PC-9 (cell line): ENCODE measurements around the gene PEMT.

ENCODE experiments used
- CTCF ChIP-seq: fragments of 200-600 bp; sonication (generic); conservative IDR thresholded peaks from 2 replicates; pipeline ENCODE4 v1.6.1; 2017; ENCODE audit warnings: mixed run types, antibody characterized with exemption, mild to moderate bottlenecking, moderate library complexity
- EZH2 ChIP-seq: fragments of 200-600 bp; sonication (generic); IDR thresholded peaks from 2 replicates; pipeline ENCODE4 v1.8.0; 2017; ENCODE audit warnings: antibody characterized with exemption, low read depth

GRCh38 chr17:17555906-17556305 lies 35.6 kb downstream of the PEMT start:
- TF ChIP-seq CTCF (no peak), EZH2 (no peak)
